Kidney (tissue), 14 donors: ENCODE measurements around the gene RUFY1. TPM values are rescaled to one million over a fixed set of nuclear protein-coding genes. Genes with fewer than 3 reads are reported as not detected.

Source experiments
- DNase-seq, 5 donors: peaks; one replicate each; pipeline ENCODE4 v3.0.0-alpha.2; 2013 to 2020
- FAIRE-seq: peaks from 2 replicates; lab custom pipeline; 2012; peaks lifted over from hg19 to GRCh38; lab: Jason Lieb, UNC
- H3K27ac ChIP-seq, 2 donors: one replicate each; pipeline ENCODE4 v1.7.0; 2013; ENCODE audit warnings: low read depth in 2 of 2, low read length in 2 of 2, inconsistent platforms in 1 of 2
- H3K27me3 ChIP-seq: one replicate; pipeline ENCODE4 v1.7.1; 2013; ENCODE audit warnings: low read length, inconsistent platforms; ENCODE audit not compliant: control insufficient read depth, insufficient read depth
- H3K36me3 ChIP-seq, 3 donors: one replicate each; pipeline versions ENCODE4 v1.7.0 to v1.7.1; 2013; ENCODE audit warnings: low read length in 3 of 3, control low read depth in 1 of 3, inconsistent platforms in 1 of 3; ENCODE audit not compliant: insufficient read depth in 3 of 3, control insufficient read depth in 2 of 3
- H3K4me1 ChIP-seq, 3 donors: one replicate each; pipeline versions ENCODE4 v1.7.0 to v1.7.1; 2013; ENCODE audit warnings: low read length in 3 of 3, inconsistent platforms in 1 of 3, low read depth in 1 of 3; ENCODE audit not compliant: control insufficient read depth in 2 of 3, insufficient read depth in 2 of 3
- H3K4me3 ChIP-seq, 3 donors: one replicate each; pipeline versions ENCODE4 v1.7.0 to v1.8.1; 2013; ENCODE audit warnings: low read length in 3 of 3, control low read depth in 1 of 3, inconsistent platforms in 1 of 3
- H3K9ac ChIP-seq, 3 donors: one replicate each; pipeline versions ENCODE4 v1.7.0 to v1.7.1; 2013; ENCODE audit warnings: low read length in 3 of 3, control low read depth in 1 of 3, inconsistent platforms in 1 of 3
- H3K9me3 ChIP-seq, 3 donors: one replicate each; pipeline versions ENCODE4 v1.7.0 to v1.7.1; 2013; ENCODE audit warnings: low read length in 3 of 3, control low read depth in 1 of 3, inconsistent platforms in 1 of 3; ENCODE audit not compliant: control insufficient read depth in 2 of 3, insufficient read depth in 1 of 3
- CTCF ChIP-seq: IDR thresholded peaks from 3 replicates; pipeline ENCODE4 v1.5.1; 2012; ENCODE audit warnings: mild to moderate bottlenecking, moderate library complexity, borderline replicate concordance; ENCODE audit not compliant: insufficient read depth; ENCODE audit errors: extremely low read depth
- intact Hi-C: fragments of 100-400 bp; cut with DNase I; formaldehyde crosslinking; loops from one replicate; pipeline ENCODE4 v1.11.1; 2022
- polyA plus RNA-seq: library from polyadenylated mRNA; stranded (reverse); fragments of 350-450 nt; fragmentation: Illumina TruSeq; extraction: RNeasy Lipid Tissue Mini Kit (QIAGEN cat#74804); gene quantifications from one replicate; pipeline ENCODE4 v1.2.3, GENCODE V29; 2014; ENCODE audit warnings: low read depth, low replicate concordance; ENCODE audit not compliant: insufficient read depth
- total RNA-seq: library from RNA; stranded (reverse); fragmentation: NEBNext Ultra II Directional; extraction: Animal tissue kit (Norgen Biotek cat#: 25700); gene quantifications from one replicate; pipeline ENCODE4 v1.2.1, GENCODE V29; 2021
- donor health status: control.
- donor health status: control.
- donor health status: control.
- donor health status: control.
- donor health status: control.
- donor health status: DM: yes; HTN: yes; CAD: no.
- donor health status: Normal renal cell carcinoma (clear cell type).

Gene RUFY1
- total and polyA plus RNA-seq, 2 donors from 2014 or later, result 48.5 to 56.3 TPM

- Histone ChIP-seq H3K4me3 (no peak overlapping the region), H3K36me3 (peaks cover 42 to 87% (median 60%) of the 10 kb centered on the region in 3 donors), H3K27me3 (no peaks in the 10 kb centered on the region), H3K4me1 (peaks cover 0 to 11% (median under 1%) of the 10 kb centered on the region in 3 donors), H3K9ac (no peak overlapping the region), H3K27ac (no peak overlapping the region), H3K9me3 (no peaks in the 10 kb centered on the region)
- FAIRE-seq, result no peak
- intact Hi-C loops, result no loop called here
- TF ChIP-seq CTCF, result no peak
- DNase-seq, result peak in 1 of 5 donors; percentile 20
Measured at GRCh38 chr5:179612577-179613459, 62.5 kb downstream of the RUFY1 start.

- intact Hi-C loops, result no loop called here
- DNase-seq (peak; percentile 66 to 88 (median 80)), FAIRE-seq (no peak)
- Histone ChIP-seq H3K9me3 (no peaks in the 10 kb centered on the region), H3K27ac (no peak overlapping the region), H3K4me3 (no peak overlapping the region), H3K9ac (no peak overlapping the region), H3K27me3 (no peaks in the 10 kb centered on the region), H3K4me1 (peaks cover 2 to 13% (median 4%) of the 10 kb centered on the region in 3 donors), H3K36me3 (peaks cover 45 to 88% (median 66%) of the 10 kb centered on the region in 3 donors)
- TF ChIP-seq CTCF, result no peak
Measured at GRCh38 chr5:179613460-179614071, 63.2 kb downstream of the RUFY1 start.

GRCh38 chr5:179614745-179615144 is 64.4 kb downstream of the RUFY1 start:
- no peak for FAIRE-seq
- H3K36me3 ChIP-seq, result peaks cover 43 to 92% (median 70%) of the 10 kb centered on the region in 3 donors
- peaks cover 2 to 13% (median 7%) of the 10 kb centered on the region in 3 donors for H3K4me1 ChIP-seq
- no peak overlapping the region for H3K27ac ChIP-seq
- H3K9ac ChIP-seq, result no peak overlapping the region
- H3K4me3 ChIP-seq, result no peak overlapping the region
- H3K27me3 ChIP-seq, result no peaks in the 10 kb centered on the region
- DNase-seq, result no peak
- H3K9me3 ChIP-seq, result no peaks in the 10 kb centered on the region
- intact Hi-C loops, result no loop called here
- TF ChIP-seq CTCF, result no peak
